Ishikawa (cell line): ENCODE data around the gene MACROH2A2.

Experiments used
- CEBPB ChIP-seq: IDR thresholded peaks from 2 replicates; pipeline ENCODE4 v1.6.1; 2012
- EP300 ChIP-seq: IDR thresholded peaks from 2 replicates; pipeline ENCODE4 v1.6.1; 2012; ENCODE audit warnings: borderline replicate concordance
- NFIC ChIP-seq: IDR thresholded peaks from 2 replicates; pipeline ENCODE4 v1.6.1; 2012
- RAD21 ChIP-seq: IDR thresholded peaks from 2 replicates; pipeline ENCODE4 v1.6.1; 2012; ENCODE audit warnings: low read depth
- YY1 ChIP-seq: IDR thresholded peaks from 2 replicates; pipeline ENCODE4 v1.6.1; 2012; ENCODE audit warnings: low read depth

GRCh38 chr10:70121281-70121949, 68.8 kb downstream of the MACROH2A2 start:
- TF ChIP-seq NFIC (no peak), EP300 (no peak), CEBPB (no peak), RAD21 (no peak), YY1 (no peak)
